HepG2 (cell line): ENCODE data around the gene SLC6A6. TPM values are rescaled to one million over a fixed set of nuclear protein-coding genes. Genes with fewer than 3 reads are reported as not detected.
A peak's percentile ranks its signal among the peaks of the same experiment; 100 is the strongest.
"Not testable (repeated sequence)": the region's sequence is repeated elsewhere in the genome, so short reads cannot be mapped to it uniquely, and the experiment has no call there.

Experiments used
- ATAC-seq: fragments of 200-7000 bp; cut with Tn5 transposase; 3 replicates; pipeline ENCODE4 v1.9.1; 2020; ENCODE audit warnings: mild to moderate bottlenecking, moderate library complexity
- BruUV-seq: library from RNA; stranded (reverse); fragments of 400-500 nt; replicated peaks from 2 replicates; lab custom pipeline; 2021; lab: Mats Ljungman, UMichigan
- CTCF ChIA-PET: fragments of 300-600 bp; formaldehyde crosslinking; extraction: SDS; loops from one replicate; lab custom pipeline; 2021; ENCODE audit warnings: low total read pairs, inconsistent platforms, low intra/inter-chr PET ratio; lab: Yijun Ruan, JAX
- POLR2A ChIA-PET: fragments of 350-600 bp; sonication (Branson Sonifier 250); formaldehyde crosslinking; loops from one replicate; lab custom pipeline; 2020; ENCODE audit warnings: antibody characterized with exemption, inconsistent platforms; lab: Yijun Ruan, JAX
- DNase-seq: peaks from one replicate; pipeline ENCODE4 v3.0.0-alpha.2; 2015; ENCODE audit warnings: low spot score
- FAIRE-seq: peaks from 3 replicates; lab custom pipeline; 2011; peaks lifted over from hg19 to GRCh38; lab: Jason Lieb, UNC
- H2AFZ ChIP-seq: one replicate; pipeline ENCODE4 v1.6.1; 2011; ENCODE audit warnings: low read length, inconsistent platforms
- H3K27ac ChIP-seq: fragments of 300-600 bp; 3 replicates; pipeline ENCODE4 v1.8.0; 2011; ENCODE audit warnings: mixed run types, mild to moderate bottlenecking, mixed read lengths, low read length, inconsistent platforms; ENCODE audit not compliant: insufficient read depth; ENCODE audit errors: extremely low read length
- H3K27me3 ChIP-seq, 2 experiments: fragments of 200-600 bp in 1 of 2; 2 replicates in 1 of 2; 3 replicates in 1 of 2; pipeline versions ENCODE4 v1.6.0 to v1.8.0; 2011; ENCODE audit warnings: low read length in 2 of 2, mild to moderate bottlenecking in 2 of 2, moderate library complexity in 2 of 2, inconsistent platforms in 1 of 2; ENCODE audit not compliant: insufficient read depth in 2 of 2, control insufficient read depth in 1 of 2
- H3K36me3 ChIP-seq, 2 experiments: fragments of 200-600 bp in 1 of 2; replicated peaks in 1 of 2; 2 replicates in 1 of 2; 3 replicates in 1 of 2; pipeline versions ENCODE4 v1.5.1 to v1.8.0; 2011; ENCODE audit warnings: low read length in 2 of 2, inconsistent platforms in 1 of 2; ENCODE audit not compliant: insufficient read depth in 2 of 2, control insufficient read depth in 1 of 2
- H3K4me1 ChIP-seq: 2 replicates; pipeline ENCODE4 v1.5.1; 2012; ENCODE audit warnings: low read length, inconsistent platforms; ENCODE audit not compliant: insufficient read depth
- H3K4me2 ChIP-seq: 2 replicates; pipeline ENCODE4 v1.6.0; 2011; ENCODE audit warnings: low read depth, low read length, inconsistent platforms
- H3K4me3 ChIP-seq, 3 experiments: fragments of 200-600 bp in 1 of 3; sonication (generic), shearing (Covaris generic) in 1 of 3; replicated peaks in 1 of 3; 2 replicates each; pipeline ENCODE4 v1.5.1; 2011 to 2016; ENCODE audit warnings: low read length in 3 of 3, inconsistent platforms in 2 of 3, low read depth in 2 of 3, mild to moderate bottlenecking in 2 of 3, control low read depth in 1 of 3, mixed read lengths in 1 of 3; ENCODE audit not compliant: insufficient read depth in 1 of 3
- H3K79me2 ChIP-seq: one replicate; pipeline ENCODE4 v1.6.1; 2011; ENCODE audit warnings: low read length, inconsistent platforms; ENCODE audit not compliant: insufficient read depth
- H3K9ac ChIP-seq: 2 replicates; pipeline ENCODE4 v1.6.0; 2011; ENCODE audit warnings: mild to moderate bottlenecking, low read depth, low read length, inconsistent platforms; ENCODE audit not compliant: insufficient read depth
- H3K9me3 ChIP-seq: 2 replicates; pipeline ENCODE4 v1.5.1; 2012; ENCODE audit warnings: mild to moderate bottlenecking, low read length
- H4K20me1 ChIP-seq: 2 replicates; pipeline ENCODE4 v1.6.0; 2011; ENCODE audit warnings: inconsistent platforms, mild to moderate bottlenecking, low read length, moderate library complexity; ENCODE audit not compliant: insufficient read depth
- DNMT3B ChIP-seq: conservative IDR thresholded peaks from 2 replicates; pipeline ENCODE4 v1.6.1; 2016; ENCODE audit warnings: missing biosample characterization, control low read depth
- NFRKB ChIP-seq: fragments of 450-650 bp; IDR thresholded peaks from 2 replicates; pipeline ENCODE4 v1.6.1; 2017
- NR2F2 ChIP-seq: IDR thresholded peaks from 2 replicates; pipeline ENCODE4 v1.6.1; 2012; ENCODE audit warnings: low read depth, inconsistent platforms, borderline replicate concordance
- RCOR2 ChIP-seq: IDR thresholded peaks from 2 replicates; pipeline ENCODE4 v1.6.1; 2016; ENCODE audit warnings: missing biosample characterization, missing genetic modification reagents
- THYN1 ChIP-seq: sonication (generic); formaldehyde crosslinking; IDR thresholded peaks from 2 replicates; pipeline ENCODE4 v1.8.1; 2023; ENCODE audit warnings: low read depth, mild to moderate bottlenecking, moderate library complexity, missing genetic modification reagents, borderline replicate concordance
- ZNF747 ChIP-seq: sonication (generic); formaldehyde crosslinking; IDR thresholded peaks from 2 replicates; pipeline ENCODE4 v1.8.1; 2023; ENCODE audit warnings: missing genetic modification reagents, mild to moderate bottlenecking, borderline replicate concordance
- ZNF768 ChIP-seq: sonication (generic); formaldehyde crosslinking; IDR thresholded peaks from 2 replicates; pipeline ENCODE4 v1.4.0; 2020; ENCODE audit warnings: missing genetic modification reagents
- WGBS: methylation state at CpG from one replicate; pipeline ENCODE4 v1.1.6; 2017; ENCODE audit warnings: low lambda C conversion rate; 5-methylcytosine and 5-hydroxymethylcytosine counted together
- in situ Hi-C: cut with HindIII; loops from 2 replicates; pipeline ENCODE4 v1.10.0; 2017; ENCODE audit warnings: low pct_unique_long_range_greater_than_20kb; ENCODE audit not compliant: extremely low pct_ligation_motif_present
- intact Hi-C: fragments of 100-400 bp; cut with micrococcal nuclease; formaldehyde crosslinking; loops from one replicate; pipeline ENCODE4 v1.10.0; 2022; ENCODE audit not compliant: unreplicated experiment
- polyA plus RNA-seq, 8 experiments: library from polyadenylated mRNA; depleted of rRNA in 3 of 8; stranded (reverse) in 7 of 8; unstranded in 1 of 8; fragments of >200 nt; fragmentation: Illumina TruSeq in 4 of 8; extraction: Trizol in 4 of 8; gene quantifications; 2 replicates each; pipeline versions ENCODE4 v1.2.1 to v1.2.3, GENCODE V29; 2011 to 2016; ENCODE audit warnings: low read depth in 4 of 8, missing spikeins in 1 of 8, mixed read lengths in 1 of 8; ENCODE audit not compliant: insufficient read depth in 1 of 8
- total RNA-seq, 5 experiments: library from RNA; depleted of rRNA; stranded (reverse); fragments of >200 nt; fragmentation: Illumina TruSeq; extraction: Trizol; gene quantifications; 2 replicates each; pipeline ENCODE4 v1.2.3, GENCODE V29; 2016; ENCODE audit warnings: low read depth in 1 of 5

Gene SLC6A6
- total and polyA plus RNA-seq, 2 of the 13 experiments (the other 11 are each of a cell fraction or from before 2014, with no cell fraction given), result 14.1 to 20.7 TPM

- no peak overlapping the region for H3K4me2 ChIP-seq
- FAIRE-seq, result no peak
- 90% methylated on average over 12 of the region's 18 CpGs for WGBS
- no peak for TF ChIP-seq RCOR2 (CRISPR knock-in tag)
- TF ChIP-seq NR2F2, result no peak
- H3K9me3 ChIP-seq, result no peaks in the 10 kb centered on the region
- H2AFZ ChIP-seq, result no peak overlapping the region
- H4K20me1 ChIP-seq, result peaks cover 3% of the 10 kb centered on the region; the same call in 1 of the 2 replicates
- no peak overlapping the region for H3K9ac ChIP-seq
- peaks cover 7% of the 10 kb centered on the region for H3K79me2 ChIP-seq
- H3K4me1 ChIP-seq, result peaks cover 42% of the 10 kb centered on the region
- peaks cover 1 to 3% of the 10 kb centered on the region in 2 experiments; a peak in 3 of 5 replicates for H3K36me3 ChIP-seq
- no peak for ATAC-seq
- H3K4me3 ChIP-seq, result no peak overlapping the region
- BruUV-seq, result no TSS peak
- no peak for DNase-seq
- in situ Hi-C loops, result no loop called here
- POLR2A ChIA-PET, result no interaction called here
- no peak overlapping the region for H3K27ac ChIP-seq
- CTCF ChIA-PET, result no interaction called here
- intact Hi-C loops, result no loop called here
- no peaks in the 10 kb centered on the region for H3K27me3 ChIP-seq
Measured at GRCh38 chr3:14435175-14436014, 33.0 kb downstream of the SLC6A6 start.

GRCh38 chr3:14436954-14437281 is 34.5 kb downstream of the SLC6A6 start:
- Histone ChIP-seq H4K20me1 (peaks cover 3% of the 10 kb centered on the region; the same call in 1 of the 2 replicates), H3K4me2 (no peak overlapping the region), H2AFZ (no peak overlapping the region), H3K27ac (no peak overlapping the region), H3K36me3 (peaks cover 1 to 3% of the 10 kb centered on the region in 2 experiments; a peak in 3 of 5 replicates), H3K9me3 (no peaks in the 10 kb centered on the region), H3K4me3 (no peak overlapping the region), H3K4me1 (peaks cover 28% of the 10 kb centered on the region), H3K27me3 (no peaks in the 10 kb centered on the region), H3K79me2 (peaks cover 7% of the 10 kb centered on the region), H3K9ac (no peak overlapping the region)
- BruUV-seq, result no TSS peak
- ATAC-seq, result no peak
- ChIA-PET CTCF (no interaction called here), POLR2A (no interaction called here)
- no peak for DNase-seq
- intact Hi-C loops (no loop called here), in situ Hi-C loops (no loop called here)
- TF ChIP-seq NFRKB (no peak), THYN1 (CRISPR knock-in tag) (no peak), ZNF747 (CRISPR knock-in tag) (no peak), ZNF768 (CRISPR knock-in tag) (0 out of 2 replicates have a peak, but pooled peaks have one; percentile 21), DNMT3B (CRISPR knock-in tag) (no peak)
- FAIRE-seq, result no peak

- ATAC-seq, FAIRE-seq, H3K27ac ChIP-seq, CTCF ChIA-PET, POLR2A ChIA-PET, H3K4me2 ChIP-seq, H3K79me2 ChIP-seq, H3K9me3 ChIP-seq, in situ Hi-C loops, H4K20me1 ChIP-seq, H3K4me3 ChIP-seq, H3K36me3 ChIP-seq, H2AFZ ChIP-seq, BruUV-seq, H3K9ac ChIP-seq, intact Hi-C loops, H3K27me3 ChIP-seq, DNase-seq: not testable (repeated sequence)
- WGBS, result 98% methylated on average over 8 of the region's 8 CpGs
- peaks cover 20% of the 10 kb centered on the region for H3K4me1 ChIP-seq
Measured at GRCh38 chr3:14437705-14438104, 35.3 kb downstream of the SLC6A6 start.
